Germinal center (tissue), 1 donor: ENCODE measurements around the gene NUP50.

Source experiments
- DNase-seq: peaks from one replicate; pipeline ENCODE4 v3.0.0; 2012; ENCODE audit warnings: mixed read lengths, low spot score

Gene NUP50

DNA sequence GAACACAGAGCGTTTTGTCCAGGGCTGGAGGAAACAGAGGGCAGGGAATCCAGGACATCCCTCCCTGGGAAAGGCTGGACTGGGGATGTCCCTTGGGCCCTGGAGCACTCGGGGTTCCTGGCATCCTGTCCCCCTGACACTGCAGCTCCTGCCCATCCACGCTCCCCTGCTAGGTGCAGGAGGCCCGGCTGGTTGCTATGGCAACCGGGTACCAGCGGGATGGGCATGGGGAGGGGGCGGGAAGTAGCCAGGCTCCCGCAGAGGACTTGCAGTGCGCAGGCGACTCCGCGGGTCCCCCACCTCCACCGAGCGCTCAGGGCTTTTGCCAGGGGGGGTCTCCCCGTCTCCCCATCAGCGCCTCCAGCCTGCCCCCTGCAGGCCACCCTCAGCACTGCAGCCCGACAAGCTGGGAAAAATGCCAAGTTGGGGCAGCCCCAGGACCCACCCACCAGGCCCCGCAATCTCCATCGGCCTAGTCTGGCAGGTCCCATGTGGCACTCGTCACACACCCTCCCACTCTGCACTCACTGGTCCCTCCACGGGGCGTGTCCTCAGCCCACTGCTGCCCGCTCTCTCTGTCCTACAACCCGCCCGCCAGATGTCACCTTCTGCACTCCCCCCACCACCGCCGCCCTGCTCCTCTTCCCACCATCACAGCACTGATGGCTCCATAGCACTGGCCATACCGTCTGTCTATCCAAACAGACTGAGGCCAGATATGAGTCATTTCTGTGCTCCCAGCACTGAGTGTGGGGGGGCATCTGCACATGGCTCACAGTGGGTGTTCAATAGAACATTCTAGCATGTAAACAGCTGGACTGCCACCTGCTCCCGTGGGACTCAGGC lies 45.5 kb downstream of the NUP50 start:
- no peak for DNase-seq

GRCh38 chr22:45210174-45210573 lies 46.4 kb downstream of the NUP50 start:
- DNase-seq, result no peak

DNA sequence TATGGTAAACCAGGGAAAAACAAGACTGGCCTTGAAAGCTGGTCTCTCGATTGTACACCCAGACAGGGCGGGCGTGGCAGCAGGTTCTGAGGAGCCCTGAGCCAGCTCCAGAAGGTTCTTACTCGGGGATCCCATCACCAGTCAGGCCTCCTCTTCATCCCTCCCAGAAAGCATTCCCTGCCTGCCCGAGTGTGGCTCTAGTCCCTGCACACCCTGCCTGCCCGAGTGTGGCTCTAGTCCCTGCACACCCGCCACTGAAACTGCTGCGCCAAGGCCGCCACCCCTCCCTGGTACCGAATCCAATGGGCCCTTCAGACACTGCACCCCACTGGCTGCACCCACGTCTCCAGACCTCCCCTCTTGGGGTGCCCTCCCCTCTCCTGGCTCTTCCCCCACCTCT lies 46.9 kb downstream of the NUP50 start:
- no peak for DNase-seq

- no peak for DNase-seq
These were observed 47.3 kb downstream of the NUP50 start for GRCh38 chr22:45210991-45211390.

DNA sequence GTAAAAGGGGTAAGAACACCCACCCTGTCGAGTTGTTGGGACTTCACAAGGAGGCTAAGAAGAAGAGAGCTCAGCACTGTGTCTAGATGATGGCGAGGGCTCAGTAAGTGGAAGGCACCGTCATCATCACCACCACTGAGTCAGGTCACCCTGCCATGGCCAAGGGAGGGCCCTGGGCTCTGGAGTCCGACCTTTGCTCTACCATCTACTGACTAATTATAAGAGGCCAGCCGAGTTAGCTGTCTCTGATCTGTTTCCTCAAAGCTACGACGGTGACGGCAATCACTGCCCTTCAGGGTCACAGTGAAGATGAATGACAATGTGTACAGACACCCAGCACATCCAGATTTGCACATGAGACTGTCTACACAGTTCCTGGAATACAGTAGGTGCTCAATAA lies 47.7 kb downstream of the NUP50 start:
- no peak for DNase-seq

GRCh38 chr22:45211848-45212247 lies 48.1 kb downstream of the NUP50 start:
- no peak for DNase-seq

- DNase-seq, result no peak
These were observed 48.6 kb downstream of the NUP50 start for GRCh38 chr22:45212306-45212709.

DNA sequence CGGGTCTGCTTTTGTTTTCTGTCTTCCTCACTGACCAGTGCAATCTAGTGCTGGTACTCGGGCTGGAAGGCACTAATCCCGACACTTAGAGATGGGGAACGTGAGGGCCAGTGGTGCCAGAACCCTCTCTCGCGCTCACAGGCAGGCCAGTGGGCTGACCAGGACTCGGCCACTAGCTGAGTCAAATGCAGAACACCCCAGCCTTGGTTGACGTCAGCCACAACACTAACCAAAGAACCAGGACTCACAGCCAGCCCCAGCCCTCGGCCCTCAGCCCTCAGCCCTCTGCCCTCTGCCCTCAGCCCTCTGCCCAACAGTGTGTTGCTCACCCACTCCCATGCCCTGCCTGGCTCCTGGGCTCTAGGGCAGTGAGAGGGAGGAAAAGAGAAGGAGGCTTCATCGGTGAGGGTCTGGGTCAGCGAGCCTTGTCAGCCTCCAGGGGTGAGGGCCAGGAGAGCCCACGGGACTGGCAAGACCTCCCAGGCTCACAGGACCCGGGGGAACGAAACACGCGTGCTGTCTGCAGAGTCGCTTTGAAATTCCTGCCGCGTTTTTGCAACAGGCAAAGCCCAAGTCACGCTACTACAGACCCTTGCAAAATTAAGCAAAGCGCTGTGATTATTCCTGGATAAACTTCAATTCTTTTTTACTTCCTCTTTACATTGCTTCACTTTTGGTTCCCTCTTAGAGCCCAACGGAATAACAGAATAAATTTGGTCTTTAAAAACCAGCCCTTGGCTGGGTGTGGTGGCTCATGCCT lies 49.4 kb downstream of the NUP50 start:
- no peak for DNase-seq

DNA sequence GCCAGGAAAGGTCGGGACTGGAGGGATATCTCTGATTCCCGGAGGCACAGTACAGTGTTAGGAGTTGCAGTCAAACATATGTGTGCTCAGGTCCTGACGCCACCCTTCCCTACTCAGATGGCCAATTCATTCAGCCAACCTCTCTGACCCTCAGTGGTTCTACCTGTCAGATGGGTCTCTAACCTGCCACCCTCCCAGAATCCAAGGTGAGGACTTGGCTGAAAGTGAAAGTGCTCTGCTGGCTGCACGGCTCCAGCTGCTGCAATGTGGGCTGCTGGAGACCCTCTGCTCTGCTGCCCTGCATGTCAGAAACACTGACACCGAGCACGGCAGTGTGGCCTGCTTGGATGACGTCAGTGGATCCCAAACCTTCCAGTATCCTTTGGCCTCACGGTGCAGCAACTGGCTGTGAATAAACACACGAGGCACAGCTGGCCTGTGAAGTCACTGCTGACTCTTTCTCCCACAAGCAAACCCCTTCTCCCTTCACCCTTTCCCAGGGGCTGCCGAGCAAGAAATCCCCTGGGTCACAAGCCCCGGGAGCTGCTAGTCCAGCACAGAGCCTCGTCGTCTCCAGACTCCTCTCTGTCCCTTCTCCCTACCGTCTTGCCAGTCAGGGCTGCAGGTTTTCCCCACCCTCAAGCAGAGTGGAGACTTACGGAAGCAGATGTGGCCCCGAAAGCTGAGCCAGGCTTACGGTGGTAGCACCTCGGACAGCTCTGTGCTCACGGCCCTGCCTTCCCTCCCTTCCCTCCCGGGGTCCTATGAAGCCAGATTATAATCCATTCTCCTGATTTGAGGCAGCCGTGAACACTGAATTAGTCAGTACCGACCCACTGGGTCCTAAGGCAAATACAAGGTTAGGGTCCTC lies 52.6 kb downstream of the NUP50 start:
- no peak for DNase-seq

DNA sequence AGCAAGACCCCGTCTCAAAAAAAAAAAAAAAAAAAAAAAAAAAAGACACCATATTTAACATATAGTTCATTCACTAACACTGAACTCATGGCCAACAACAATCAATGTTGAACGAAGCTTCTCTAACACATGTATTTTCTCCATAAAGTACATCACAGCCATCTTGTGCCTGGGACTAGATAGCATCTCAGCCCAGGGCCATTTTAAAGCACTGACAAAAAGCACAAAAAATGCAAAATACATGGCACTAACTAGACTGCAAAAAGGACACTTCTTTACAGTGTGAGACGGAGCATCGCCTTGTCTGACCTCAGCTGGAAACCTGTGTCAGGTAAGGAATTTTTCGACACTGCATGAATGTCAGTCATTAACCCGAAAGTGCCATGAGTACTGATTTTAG lies 53.6 kb downstream of the NUP50 start:
- DNase-seq, result no peak

DNA sequence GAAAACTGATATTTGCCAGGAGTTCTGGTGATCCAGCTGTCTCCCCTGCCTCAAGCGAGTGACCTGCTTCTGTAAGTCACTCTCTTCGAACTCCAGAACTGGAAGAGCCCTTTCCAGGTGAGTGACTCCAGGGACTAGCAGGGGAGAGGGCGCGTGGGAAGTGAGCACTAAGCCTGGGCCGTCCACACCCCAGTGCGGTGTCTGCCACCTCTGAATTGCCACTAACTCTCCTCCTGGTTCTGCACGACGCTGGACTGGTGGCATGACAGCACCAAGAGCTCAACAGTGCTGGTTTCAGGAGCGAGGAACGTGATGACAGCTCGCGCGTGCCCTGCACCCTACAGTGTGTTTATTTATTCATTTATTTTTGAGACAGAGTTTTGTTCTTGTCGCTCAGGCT lies 54.1 kb downstream of the NUP50 start:
- no peak for DNase-seq

DNA sequence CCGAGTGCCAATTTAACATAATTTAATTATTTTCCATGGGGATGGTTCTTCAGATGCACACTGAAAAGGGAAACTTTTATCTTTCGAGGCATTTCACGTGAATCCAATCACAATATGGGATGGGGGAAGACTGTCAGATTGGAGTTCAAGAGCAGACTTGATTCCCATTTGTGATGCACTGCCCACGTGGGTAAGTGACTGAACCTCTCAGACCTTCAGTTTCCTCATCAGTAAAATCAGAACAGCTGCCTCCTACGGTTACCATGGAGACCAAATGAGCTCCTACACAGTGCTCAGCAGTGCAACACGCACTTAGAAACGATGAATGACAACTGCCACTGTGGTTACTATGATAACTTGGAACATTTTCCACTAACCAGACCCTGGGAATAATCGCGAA lies 55.3 kb downstream of the NUP50 start:
- no peak for DNase-seq

- no peak for DNase-seq
These were observed 57.5 kb downstream of the NUP50 start for GRCh38 chr22:45221201-45221600.

DNA sequence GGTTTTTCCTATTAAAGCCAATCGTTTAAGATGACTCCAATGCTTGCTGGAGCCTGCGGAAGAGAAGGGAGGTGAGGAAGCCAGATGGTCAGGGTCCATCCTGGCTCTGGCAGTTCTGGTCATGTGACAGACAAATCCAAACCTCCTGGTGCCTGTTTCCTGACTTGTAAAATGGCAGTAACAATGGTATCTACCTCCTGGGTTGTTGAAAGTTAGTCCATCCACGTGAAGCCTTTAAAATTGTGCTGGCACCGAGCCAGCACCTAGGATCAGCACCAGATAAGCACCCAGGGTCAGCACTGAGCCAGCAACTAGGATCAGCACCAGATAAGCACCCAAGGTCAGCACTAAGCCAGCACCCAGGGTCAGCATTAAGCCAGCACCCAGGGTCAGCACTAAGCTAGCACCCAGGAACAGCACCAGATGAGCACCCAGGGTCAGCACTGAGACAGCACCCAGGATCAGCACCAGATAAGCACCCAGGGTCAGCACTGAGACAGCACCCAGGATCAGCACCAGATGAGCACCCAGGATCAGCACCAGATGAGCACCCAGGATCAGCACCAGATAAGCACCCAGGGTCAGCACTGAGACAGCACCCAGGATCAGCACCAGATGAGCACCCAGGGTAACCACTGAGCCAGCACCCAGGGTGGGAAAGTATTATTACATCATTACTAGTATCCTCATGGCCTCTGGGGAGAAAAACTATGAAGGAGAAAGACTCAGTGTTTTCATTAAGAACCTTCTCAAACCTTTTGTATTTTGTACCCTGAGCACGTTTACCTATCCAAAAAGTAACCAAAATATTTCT lies 59.8 kb downstream of the NUP50 start:
- DNase-seq, result no peak

GRCh38 chr22:45224331-45224730 lies 60.6 kb downstream of the NUP50 start:
- DNase-seq, result no peak

DNA sequence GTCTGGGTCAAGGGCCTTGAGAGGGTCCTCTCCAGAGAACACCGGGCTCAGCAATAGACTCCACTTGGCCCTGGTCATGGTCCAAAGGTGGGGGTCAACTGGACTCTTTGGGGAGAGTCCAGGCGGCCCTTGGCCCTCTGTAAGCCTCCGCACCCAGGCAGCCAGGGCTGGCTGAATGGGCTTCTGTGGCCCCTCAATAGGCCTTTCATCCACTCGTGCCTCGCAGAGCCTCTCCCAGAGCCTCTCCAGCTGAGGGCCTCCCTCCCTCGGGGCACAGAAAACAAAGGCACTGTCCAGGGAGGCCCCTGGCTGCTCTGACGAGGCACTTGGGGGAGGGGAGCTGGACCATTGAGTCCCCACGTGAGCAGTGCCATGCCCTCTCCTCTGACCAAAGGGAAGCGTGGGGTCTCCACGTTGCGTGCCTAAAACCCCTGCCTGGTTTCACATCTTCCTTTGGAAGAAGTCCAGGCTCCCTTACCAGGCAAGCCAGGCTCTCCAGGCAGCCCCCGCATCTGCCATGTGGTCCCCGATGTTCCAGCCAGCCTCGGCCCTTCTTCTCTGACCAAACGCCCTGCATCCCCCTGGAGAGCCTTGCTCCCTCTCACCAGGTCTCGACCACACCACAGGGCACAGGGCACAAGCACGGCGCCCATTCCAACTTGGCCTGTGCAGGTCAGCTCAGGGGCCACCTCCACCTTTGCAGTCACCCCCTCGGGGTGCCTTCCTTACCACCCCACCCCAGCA lies 61.4 kb downstream of the NUP50 start:
- no peak for DNase-seq

DNA sequence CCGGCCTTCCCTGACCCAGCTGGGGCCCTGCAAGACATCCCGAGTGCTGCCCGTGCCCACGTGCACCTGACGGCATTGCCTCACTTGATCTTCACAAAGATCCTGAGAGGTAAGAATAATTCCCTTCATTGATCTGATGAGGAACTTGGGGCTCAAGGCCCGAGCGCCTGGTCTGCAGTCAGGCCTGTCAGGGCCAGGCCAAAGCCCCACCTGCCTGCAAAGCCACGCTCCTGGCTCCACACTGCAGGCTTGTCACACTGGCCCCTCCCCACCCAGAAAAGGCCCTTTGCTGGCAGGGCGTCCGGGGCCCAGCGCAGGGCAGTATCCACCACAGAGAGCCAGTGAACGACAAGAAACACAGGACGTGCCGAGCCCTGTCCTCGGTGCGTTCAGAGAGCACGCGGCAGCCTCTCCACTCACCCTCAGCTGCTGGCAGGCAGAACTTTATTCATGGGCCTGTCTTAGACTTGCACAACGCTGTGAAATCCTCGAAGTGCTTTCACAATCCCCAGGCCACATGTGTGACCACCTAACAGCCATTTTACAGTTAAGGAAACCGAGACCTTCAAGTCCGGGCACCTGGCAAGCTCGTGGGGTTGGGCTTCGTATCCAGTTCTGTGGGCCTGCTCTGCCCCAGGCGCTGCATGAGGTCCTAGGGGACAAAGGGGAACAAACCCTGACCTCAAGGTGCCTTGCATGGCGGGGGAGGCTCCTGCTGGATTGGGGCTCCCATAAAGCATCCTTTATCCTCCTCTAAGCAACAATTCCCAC lies 62.2 kb downstream of the NUP50 start:
- no peak for DNase-seq

- no peak for DNase-seq
These were observed 62.9 kb downstream of the NUP50 start for GRCh38 chr22:45226503-45227186.

DNA sequence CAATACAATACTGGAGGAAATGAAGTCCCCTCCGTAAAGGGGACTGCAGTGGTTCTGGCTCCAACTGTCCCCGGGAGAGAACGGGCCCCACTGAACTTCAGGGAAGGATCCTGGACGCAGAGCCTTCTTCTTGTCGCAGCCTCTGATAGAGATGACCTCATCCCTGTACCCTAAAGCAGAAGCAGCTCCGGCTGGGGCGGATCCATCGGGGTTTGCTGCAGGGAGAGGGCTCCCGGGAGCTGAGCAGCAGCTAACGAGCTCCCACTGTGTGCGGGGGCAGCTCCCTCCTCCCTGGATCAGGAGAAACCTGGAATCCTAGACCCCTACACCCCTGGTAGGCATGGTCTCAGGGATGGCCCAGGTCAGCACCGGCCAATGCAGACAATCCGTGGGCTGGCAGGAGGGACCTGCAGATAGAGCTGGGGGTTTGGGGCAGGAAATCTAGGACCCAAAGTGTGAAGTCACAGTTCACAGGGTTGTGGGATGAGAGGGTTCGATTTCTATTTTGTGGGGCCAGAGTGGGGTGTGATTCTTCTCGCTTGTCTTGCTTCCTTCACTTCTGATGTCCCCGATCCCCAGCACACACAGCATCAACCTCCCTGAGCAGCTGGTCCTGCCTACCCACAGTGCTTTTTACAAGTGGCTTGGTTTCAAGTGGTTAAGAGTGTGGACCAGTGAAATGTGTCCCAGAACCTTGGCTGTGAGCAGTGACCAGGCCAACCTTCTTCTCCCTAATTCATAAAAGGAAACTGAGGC lies 64.1 kb downstream of the NUP50 start:
- DNase-seq, result no peak
